Measurements from ENCODE around the gene GAS5. TPM values are rescaled to one million over a fixed set of nuclear protein-coding genes. Genes with fewer than 3 reads are reported as not detected.
A peak's percentile ranks its signal among the peaks of the same experiment; 100 is the strongest.

The GAS5 gene
- total and polyA plus RNA-seq, 10 of the 15 experiments (the other 5 are each of a cell fraction or from before 2014, with no cell fraction given): 289 to 1,137 (median 699) TPM

DNA sequence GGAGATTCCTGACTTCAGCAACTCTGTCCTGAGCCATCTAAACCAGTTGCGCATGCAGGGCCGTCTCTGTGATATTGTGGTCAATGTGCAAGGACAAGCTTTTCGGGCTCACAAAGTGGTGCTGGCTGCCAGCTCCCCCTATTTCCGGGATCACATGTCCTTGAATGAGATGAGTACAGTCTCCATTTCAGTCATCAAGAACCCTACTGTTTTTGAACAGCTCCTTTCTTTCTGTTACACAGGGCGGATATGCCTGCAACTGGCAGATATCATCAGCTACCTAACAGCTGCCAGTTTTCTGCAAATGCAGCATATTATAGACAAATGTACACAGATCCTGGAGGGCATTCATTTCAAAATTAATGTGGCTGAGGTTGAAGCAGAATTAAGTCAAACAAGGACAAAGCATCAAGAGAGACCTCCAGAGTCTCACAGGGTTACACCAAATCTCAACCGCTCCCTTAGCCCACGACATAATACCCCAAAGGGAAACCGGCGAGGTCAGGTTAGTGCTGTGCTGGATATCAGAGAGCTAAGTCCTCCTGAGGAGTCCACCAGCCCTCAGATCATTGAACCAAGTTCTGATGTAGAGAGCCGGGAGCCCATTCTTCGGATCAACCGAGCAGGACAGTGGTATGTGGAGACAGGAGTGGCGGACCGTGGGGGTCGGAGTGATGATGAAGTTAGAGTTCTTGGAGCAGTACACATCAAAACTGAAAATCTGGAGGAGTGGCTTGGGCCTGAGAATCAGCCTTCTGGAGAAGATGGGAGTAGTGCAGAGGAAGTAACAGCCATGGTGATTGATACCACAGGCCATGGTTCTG lies 2.7 kb upstream of the GAS5 start (continued):
- TF ChIP-seq MXI1 (IDR thresholded peaks at IDR 0.05; ENCODE audit: low read depth, low read length): no peak
- no peak for TF ChIP-seq SMARCA5 (IDR thresholded peaks at IDR 0.05)
- TF ChIP-seq E2F4 (IDR thresholded peaks at IDR 0.05; ENCODE audit: low read depth, low read length): no peak
- TF ChIP-seq, protein P1, sequence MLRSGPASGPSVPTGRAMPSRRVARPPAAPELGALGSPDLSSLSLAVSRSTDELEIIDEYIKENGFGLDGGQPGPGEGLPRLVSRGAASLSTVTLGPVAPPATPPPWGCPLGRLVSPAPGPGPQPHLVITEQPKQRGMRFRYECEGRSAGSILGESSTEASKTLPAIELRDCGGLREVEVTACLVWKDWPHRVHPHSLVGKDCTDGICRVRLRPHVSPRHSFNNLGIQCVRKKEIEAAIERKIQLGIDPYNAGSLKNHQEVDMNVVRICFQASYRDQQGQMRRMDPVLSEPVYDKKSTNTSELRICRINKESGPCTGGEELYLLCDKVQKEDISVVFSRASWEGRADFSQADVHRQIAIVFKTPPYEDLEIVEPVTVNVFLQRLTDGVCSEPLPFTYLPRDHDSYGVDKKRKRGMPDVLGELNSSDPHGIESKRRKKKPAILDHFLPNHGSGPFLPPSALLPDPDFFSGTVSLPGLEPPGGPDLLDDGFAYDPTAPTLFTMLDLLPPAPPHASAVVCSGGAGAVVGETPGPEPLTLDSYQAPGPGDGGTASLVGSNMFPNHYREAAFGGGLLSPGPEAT (IDR thresholded peaks at IDR 0.05; ENCODE audit: low read depth): no peak
- TF ChIP-seq HCFC1 (IDR thresholded peaks at IDR 0.05; ENCODE audit: low read length): no peak
- TF ChIP-seq PML (IDR thresholded peaks at IDR 0.05; ENCODE audit: low read length): no peak
- 0 out of 2 replicates have a peak, but pooled peaks have one; percentile 13 for TF ChIP-seq JUND (IDR thresholded peaks at IDR 0.05; ENCODE audit: low read depth, low read length)
- TF ChIP-seq RUNX3 (IDR thresholded peaks at IDR 0.05; ENCODE audit: low read length): peak; percentile 85

- Histone ChIP-seq H3K4me2 (ENCODE audit: control insufficient read depth, insufficient read depth) (peak overlapping the region; percentile 95), H3K4me3 (peak overlapping the region; percentile 91), H3K27ac (ENCODE audit: control insufficient read depth, insufficient read depth) (peak overlapping the region; percentile 89), H2AFZ (ENCODE audit: control insufficient read depth, low read depth, low read length) (peak overlapping the region; percentile 94), H3K27me3 (replicated peaks in 1 of 2; ENCODE audit: control insufficient read depth in 2 of 2, insufficient read depth in 2 of 2, low read length in 1 of 2) (no peaks in the 10 kb centered on the region), H3K36me3 (ENCODE audit: control insufficient read depth in 2 of 2, insufficient read depth in 2 of 2, low read length in 1 of 2) (peaks cover 4 to 23% of the 10 kb centered on the region in 2 experiments; a peak in 3 of 4 replicates), H3K79me2 (ENCODE audit: control insufficient read depth, insufficient read depth, low read length) (peaks cover 44% of the 10 kb centered on the region), H3K9ac (ENCODE audit: control insufficient read depth, insufficient read depth, low read length) (peak overlapping the region; percentile 73), H4K20me1 (ENCODE audit: control insufficient read depth, insufficient read depth) (no peaks in the 10 kb centered on the region), H3K9me3 (replicated peaks; ENCODE audit: control insufficient read depth, insufficient read depth, low read length) (no peaks in the 10 kb centered on the region), H3K4me1 (ENCODE audit: control insufficient read depth, insufficient read depth, low read length) (peaks cover 15% of the 10 kb centered on the region)
- POLR2A ChIA-PET: interaction anchor here (0.6 to 3.3 kb wide), 14 partner anchors 9 to 1511 kb away, joined by 3 to 17 read pairs (median 3); partner anchors contain the start of genes CENPL, DARS2 and PRDX6
- in situ Hi-C loops (cut with MboI): no loop called here
- RAD21 ChIA-PET (ENCODE audit: unreplicated experiment): interaction anchor here (0.5 to 2.7 kb wide), 10 partner anchors 8 to 1043 kb away, joined by 3 to 9 read pairs (median 3); partner anchors contain the start of gene DARS2
- intact Hi-C loops (cut with micrococcal nuclease; ENCODE audit: unreplicated experiment): loop anchor here (2.0 to 10.0 kb wide), 5 partner anchors 44 to 346 kb away; partner anchors contain the start of genes CENPL, DARS2, RABGAP1L and RC3H1
- no peak for ATAC-seq
- under 1% methylated on average over 5 of the region's 5 CpGs for WGBS (ENCODE audit: insufficient coverage, insufficient replicate concordance, low lambda C conversion rate, missing lambda C conversion rate)
- DNase-seq (ENCODE audit: low read depth, low spot score): no peak
- SMC1A ChIA-PET (ENCODE audit: uncharacterized antibody, unreplicated experiment): interaction anchor here (0.5 to 3.1 kb wide), 10 partner anchors 20 to 449 kb away, joined by 3 to 11 read pairs (median 3); partner anchors contain the start of genes CENPL and DARS2
- CTCF ChIA-PET: interaction anchor here (0.8 to 2.0 kb wide), 5 partner anchors 24 to 392 kb away, joined by 3 to 6 read pairs (median 3); partner anchors contain the start of genes CENPL, DARS2 and PRDX6
- FAIRE-seq: no peak
- BruUV-seq (replicated peaks): no TSS peak
- no peak for TF ChIP-seq IRF3 (IDR thresholded peaks at IDR 0.05)
- TF ChIP-seq ZNF687 (IDR thresholded peaks at IDR 0.05): no peak
- no peak for TF ChIP-seq ZNF24 (IDR thresholded peaks at IDR 0.05)
- no peak for TF ChIP-seq RUNX3 (IDR thresholded peaks at IDR 0.05; ENCODE audit: low read length)
- TF ChIP-seq BCL11A (IDR thresholded peaks at IDR 0.05; ENCODE audit: low read depth, low read length): no peak
- no peak for TF ChIP-seq MXI1 (IDR thresholded peaks at IDR 0.05; ENCODE audit: low read depth, low read length)
Observed at GRCh38 chr1:173869021-173869359, 1.2 kb upstream of the GAS5 start.

All from GM12878 (cell line).